HG03097 (cell line): ENCODE results near the gene GBP6.
"Not testable (repeated sequence)": the region's sequence is repeated elsewhere in the genome, so short reads cannot be mapped to it uniquely, and the experiment has no call there.

Source experiments
- ATAC-seq: cut with Tn5 transposase; IDR thresholded peaks from one replicate; pipeline ENCODE4 v1.9.1; 2021; ENCODE audit not compliant: unreplicated experiment, low FRiP score

Gene GBP6

DNA sequence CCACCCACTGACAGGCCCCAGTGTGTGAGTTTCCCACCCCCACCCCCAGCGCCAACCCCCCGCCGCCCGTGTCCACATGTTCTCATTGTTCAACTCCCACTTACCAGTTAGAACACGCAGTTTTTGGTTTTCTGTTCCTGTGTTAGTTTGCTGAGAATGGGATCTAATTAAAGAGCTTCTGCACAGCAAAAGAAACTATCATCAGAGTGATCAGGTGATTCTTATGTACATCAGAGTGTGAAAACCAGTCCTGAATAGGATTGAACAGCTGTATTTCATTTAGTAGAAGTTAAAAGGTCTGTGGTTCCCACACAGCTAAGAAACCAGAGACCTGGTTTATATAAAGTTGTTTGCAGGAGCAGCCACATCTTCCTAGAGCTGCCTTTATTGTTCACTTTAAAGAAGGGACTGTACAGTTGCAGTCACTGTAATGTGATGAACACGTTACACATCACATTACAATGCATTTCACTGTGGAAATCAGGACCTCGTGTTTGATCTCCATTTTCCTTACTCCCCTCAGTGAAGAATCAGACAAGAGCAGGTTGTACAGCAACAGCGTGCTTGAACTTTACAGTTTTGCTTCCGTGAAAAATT is 1.2 kb downstream of the GBP6 start:
- no peak for ATAC-seq

DNA sequence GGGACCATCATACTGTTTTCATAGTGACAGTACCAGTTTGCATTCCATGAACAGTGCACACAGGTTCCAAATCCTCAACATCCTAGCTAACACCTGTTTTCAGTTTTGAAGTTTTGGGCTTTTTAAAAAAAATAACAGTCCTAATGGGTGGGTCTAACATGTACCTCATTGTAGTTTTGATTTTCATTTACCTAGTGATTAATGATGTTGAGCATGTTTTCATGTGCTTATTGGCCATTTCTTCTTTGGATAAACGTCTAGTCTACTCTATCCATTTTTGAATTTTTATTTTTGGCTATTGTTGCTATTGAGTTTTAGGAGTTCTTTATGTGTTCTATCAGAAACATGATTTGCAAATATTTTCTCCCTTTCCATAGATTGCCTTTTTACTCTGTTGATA is 3.4 kb downstream of the GBP6 start:
- ATAC-seq = no peak

DNA sequence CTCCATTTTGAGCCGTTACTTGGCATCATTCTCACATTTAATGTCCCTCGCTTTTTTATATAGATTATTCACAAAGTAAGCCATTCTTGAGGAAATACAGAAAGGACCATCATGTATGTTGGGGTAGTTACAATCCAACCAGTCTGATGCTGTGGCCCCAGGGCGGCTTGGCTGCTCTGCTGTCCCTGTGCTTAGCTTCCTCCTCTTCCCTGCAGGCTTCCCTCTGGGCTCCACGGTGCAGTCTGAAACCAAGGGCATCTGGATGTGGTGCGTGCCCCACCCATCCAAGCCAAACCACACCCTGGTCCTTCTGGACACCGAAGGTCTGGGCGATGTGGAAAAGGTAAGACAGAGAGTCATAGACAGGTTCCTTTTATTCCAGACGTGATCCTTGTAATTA is 5.5 kb downstream of the GBP6 start:
- ATAC-seq = no peak

DNA sequence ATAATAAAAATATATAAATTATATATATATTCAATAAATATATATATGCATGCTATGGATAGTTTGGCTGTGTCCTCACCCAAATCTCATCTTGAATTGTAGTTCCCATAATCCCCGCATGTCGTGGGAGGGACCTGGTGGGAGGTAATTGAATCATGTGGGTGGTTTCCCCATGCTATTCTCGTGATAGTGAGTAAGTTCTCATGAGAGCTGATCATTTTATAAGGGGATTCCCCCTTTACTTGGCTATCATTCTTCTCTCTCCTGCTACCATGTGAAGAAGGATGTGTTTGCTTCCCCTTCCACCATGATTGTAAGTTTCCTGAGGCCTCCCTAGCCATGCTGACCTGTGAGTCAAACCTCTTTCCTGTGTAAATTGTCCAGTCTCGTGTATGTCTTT is 10.0 kb downstream of the GBP6 start:
- ATAC-seq = not testable (repeated sequence)

DNA sequence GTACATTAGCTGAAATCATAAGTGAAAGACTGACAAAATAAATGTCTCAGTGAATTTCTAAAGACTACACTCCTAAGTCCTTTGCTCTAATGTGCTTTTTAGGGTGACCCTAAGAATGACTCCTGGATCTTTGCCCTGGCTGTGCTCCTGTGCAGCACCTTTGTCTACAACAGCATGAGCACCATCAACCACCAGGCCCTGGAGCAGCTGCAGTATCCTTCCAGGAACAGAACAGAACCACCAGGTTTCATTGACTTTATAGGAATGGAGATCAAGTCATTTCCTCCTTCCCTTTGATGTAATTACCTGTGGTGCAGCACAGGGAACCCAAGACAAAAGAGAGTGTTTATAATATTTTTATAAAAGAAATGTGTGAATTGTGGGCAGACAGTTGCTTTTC is 14.1 kb downstream of the GBP6 start:
- no peak for ATAC-seq

DNA sequence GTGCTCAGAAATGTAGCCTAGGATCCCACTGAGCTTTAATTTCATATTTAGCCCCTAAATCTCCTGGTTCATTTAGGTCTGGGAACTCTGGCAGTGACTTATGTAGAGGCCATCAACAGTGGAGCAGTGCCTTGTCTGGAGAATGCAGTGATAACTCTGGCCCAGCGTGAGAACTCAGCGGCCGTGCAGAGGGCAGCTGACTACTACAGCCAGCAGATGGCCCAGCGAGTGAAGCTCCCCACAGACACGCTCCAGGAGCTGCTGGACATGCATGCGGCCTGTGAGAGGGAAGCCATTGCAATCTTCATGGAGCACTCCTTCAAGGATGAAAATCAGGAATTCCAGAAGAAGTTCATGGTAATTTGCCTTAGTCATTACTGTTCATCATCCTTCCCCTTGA is 17.8 kb downstream of the GBP6 start:
- ATAC-seq = no peak

DNA sequence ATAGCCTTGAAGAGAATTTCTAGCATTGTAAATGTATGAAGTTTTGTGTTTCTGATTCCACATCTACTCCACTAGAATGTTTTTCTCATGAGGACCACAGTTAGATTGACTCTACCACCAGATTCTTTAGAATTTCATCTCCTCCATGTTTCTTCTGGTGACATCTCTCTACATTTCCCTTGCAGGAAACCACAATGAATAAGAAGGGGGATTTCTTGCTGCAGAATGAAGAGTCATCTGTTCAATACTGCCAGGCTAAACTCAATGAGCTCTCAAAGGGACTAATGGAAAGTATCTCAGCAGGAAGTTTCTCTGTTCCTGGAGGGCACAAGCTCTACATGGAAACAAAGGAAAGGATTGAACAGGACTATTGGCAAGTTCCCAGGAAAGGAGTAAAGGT is 18.6 kb downstream of the GBP6 start:
- no peak for ATAC-seq

DNA sequence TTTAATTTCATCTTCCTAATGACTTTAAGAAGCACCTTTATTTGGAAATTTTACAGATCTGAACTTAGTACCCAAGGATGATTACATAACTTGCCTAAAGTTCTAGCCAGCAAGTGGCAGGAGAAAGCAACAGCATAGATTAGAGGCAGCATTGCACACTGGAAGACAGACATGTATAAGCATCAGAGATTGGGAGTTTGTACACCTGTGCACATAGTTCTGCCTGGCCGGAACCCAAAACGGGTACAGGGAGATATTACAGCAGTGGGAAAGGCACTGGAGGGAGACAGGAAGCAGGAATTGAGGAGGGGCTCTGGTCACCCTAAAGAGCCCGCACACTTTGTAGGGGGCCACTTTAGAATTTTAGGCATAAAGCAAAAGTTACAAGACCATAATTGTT is 19.3 kb downstream of the GBP6 start:
- ATAC-seq = no peak

DNA sequence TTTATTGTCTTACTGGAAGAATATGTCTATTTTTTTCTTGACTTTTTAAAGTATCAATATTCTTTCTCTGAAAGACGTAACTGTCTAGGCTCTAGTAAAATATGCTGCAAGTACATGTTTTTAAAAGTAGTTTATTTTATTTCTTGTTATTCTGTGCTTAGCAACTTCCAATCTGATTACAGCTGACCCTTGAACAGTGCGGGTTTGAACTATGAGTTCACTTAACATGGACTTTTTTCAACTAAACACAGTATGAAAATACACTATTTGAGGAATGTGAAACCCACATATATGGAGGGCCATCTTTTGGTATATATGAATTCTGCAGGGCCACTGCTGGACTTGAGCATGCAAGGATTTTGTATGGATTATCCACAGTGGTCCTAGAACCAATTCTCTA is 26.8 kb downstream of the GBP6 start:
- ATAC-seq = no peak

DNA sequence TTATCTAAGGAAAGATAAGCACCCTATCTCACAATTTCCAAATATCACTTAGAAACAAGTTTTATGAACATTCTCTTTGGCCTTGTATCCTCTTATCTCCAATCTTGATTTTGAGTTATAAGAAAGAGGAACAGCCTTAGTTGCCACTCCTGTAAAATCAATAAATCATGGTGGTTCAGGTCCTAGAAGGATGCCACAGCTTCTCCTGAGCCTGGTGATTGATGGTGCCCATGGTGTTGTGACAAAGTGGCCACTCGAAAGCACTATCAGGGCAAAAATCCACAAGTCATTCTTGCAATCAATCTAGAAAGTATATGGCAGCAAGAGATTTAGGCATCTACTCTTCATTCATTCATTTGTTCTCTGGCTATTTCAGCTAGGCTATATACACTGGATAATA is 27.8 kb downstream of the GBP6 start:
- ATAC-seq = no peak

DNA sequence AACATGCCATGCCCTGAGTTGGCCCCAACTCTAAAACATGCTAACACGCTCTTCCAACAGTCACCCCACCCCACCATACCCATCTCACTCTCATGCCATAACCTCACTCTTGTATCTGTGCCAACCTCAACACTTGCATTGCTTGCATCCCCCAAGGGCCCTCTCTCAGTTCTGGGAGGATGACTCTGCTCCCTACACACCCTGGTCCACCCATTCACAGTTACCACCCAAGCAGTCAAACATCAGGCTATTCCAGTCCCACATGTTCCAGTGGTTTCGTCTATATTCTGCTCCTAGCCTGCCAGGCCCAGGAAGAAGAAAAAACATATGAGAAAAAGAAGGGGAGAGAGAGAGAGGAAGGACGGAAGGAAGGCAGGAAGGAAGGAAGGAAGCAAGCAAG is 31.0 kb downstream of the GBP6 start:
- no peak for ATAC-seq

DNA sequence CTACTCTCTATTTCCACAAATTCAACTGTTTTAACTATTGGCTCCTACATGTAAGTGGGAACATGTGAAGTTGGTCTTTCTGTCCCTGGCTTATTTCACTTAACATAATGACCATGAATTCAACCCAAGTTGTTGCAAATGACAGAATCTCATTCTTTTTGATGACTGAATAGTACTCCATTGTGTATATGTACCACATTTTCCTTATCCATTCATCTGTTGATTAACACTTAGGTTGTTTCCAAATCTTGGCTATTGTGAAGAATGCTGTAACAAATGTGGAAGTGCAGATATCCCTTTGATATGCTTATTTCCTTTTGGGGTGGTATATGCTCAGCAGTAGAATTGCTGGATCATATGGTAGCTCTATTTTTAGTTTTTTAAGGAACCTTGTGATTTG is 33.0 kb downstream of the GBP6 start:
- ATAC-seq = no peak

DNA sequence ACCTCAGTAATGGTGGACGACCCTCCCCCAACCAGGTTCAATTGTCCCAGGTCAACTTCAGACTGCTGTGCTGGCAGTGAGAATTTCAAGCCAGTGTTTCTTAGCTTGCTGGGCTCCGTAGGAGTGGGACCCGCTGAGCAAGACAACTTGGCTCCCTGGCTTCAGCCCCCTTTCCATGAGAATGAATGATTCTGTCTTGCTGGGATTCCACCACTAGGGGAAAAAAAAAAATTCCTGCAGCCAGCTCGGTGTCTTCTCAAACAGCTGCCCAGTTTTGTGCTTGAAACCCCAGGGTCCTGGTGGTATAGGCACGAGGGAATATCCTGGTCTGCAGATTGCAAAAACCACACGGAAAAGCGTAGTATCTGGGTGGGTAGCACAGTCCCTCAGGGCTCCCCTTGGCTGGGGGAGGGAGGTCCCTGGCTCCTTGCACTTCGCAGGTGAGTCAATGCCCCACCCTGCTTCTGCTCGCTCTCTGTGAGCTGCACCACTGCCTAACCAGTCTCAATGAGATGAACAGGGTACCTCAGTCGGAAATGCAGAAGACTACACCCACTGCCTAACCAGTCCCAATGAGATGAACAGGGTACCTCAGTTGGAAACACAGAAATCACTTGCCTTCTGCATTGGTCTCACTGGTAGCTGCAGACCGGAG is 41.5 kb downstream of the GBP6 start:
- ATAC-seq = no peak

DNA sequence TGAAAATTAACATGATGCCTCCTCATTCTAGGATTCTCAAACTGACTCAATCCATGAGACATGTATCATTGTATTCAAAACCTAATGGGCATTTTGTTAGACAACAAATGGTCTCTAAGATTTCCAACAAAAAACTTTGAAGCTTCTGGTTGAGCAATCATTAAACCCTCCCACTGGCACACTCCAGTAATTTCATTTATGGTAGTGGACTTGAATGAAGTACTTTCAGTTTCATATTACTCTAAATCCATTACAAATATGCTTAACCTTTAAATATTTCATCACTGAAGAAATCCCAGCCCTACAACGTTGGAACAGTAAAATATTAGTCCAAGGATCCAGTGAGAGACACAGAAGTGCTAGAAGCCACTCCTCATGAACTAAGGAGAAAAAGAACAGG is 43.5 kb downstream of the GBP6 start:
- ATAC-seq = no peak

DNA sequence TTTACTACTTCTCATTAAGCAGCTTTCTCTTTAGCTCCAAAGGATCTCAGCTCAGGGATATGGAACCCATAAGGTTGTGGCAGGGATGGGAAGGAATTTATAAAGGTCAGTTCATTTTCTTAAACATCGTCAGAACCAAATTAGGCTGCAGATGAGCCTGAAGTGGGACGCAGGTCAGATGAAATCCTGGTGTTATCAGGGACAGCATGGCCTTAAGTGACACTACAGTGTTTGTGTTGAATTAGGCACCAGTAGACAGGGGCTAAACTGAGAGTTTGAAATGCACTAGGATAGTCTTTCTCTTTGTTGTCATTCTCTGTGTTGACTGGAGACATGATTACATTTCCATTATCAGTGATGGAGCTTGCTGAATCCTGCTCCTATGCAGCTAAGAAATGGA is 43.9 kb downstream of the GBP6 start:
- ATAC-seq = not testable (repeated sequence)

DNA sequence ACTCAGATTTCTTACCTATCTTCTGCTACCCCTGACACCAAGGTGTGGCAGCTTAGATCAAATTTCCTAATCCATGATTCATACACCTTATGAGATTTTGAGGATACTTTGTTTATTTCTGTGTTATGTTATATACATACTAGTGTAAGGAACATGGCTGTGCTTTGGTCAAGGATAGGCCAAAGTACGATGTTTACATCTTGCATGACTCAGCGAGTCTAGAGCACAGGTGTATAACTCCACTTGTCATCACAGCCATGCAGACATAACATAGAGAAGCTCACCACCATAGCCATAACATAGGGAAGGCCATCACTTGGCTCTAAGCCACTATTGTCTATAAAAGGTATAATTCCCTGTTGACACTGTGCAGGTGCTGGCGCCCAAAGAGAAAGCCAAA is 61.2 kb downstream of the GBP6 start:
- ATAC-seq = no peak

DNA sequence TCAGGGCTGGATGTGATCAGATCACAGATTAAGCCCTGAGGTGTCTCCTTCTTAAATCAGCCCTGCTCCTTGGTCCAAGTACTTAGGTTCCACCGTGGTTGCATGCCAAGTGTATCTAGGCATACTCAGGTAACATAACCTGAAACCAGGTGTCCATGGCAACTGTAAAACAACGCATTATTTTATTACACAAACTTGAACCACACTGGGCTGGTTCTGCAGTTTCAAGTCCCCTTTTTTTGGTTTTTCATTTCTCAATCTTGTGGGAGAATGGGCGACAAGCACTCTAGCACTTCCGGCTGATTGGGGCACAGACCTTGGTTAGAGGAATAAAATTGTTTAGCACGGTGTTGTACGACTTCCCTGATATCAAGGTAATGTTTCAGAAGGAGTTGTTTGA is 65.2 kb downstream of the GBP6 start:
- no peak for ATAC-seq

DNA sequence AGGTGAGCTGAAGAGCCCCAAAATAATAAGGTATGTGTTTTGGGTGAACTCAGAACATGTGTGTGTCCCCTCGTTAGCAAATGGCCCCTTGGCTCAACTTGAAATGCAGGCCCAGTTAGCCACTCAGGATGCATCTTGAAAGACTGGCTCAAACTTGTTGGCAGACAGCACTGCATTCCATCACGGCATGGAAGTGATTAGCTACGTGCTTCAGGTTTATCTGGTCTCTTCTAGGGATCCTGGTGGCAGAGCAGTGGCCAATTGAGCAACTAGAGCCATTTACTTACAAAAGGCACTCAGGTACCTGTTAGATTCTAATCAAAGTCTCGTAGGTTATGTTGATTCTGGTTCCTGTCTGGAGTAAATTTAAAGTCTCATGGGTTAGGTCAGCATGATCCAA is 65.8 kb downstream of the GBP6 start:
- not testable (repeated sequence) for ATAC-seq

DNA sequence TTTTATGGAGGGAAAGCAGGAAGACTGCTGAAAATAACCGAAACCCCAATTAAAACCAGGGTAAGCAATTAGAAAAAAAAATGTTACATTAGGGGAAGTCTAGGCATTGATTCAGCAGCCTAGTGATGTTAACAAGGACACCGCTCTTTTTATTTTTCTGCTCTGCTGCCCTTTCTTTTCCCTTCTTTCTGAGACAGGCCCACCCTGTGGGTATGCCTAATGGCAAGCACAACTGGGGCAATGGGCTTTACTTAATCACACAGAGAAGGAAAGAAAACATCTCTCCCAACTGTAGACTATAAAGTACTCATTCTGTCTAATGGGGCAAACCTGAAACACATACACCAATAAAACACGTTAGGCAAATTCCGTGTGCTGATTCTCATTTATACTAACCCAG is 69.6 kb downstream of the GBP6 start:
- ATAC-seq = no peak

DNA sequence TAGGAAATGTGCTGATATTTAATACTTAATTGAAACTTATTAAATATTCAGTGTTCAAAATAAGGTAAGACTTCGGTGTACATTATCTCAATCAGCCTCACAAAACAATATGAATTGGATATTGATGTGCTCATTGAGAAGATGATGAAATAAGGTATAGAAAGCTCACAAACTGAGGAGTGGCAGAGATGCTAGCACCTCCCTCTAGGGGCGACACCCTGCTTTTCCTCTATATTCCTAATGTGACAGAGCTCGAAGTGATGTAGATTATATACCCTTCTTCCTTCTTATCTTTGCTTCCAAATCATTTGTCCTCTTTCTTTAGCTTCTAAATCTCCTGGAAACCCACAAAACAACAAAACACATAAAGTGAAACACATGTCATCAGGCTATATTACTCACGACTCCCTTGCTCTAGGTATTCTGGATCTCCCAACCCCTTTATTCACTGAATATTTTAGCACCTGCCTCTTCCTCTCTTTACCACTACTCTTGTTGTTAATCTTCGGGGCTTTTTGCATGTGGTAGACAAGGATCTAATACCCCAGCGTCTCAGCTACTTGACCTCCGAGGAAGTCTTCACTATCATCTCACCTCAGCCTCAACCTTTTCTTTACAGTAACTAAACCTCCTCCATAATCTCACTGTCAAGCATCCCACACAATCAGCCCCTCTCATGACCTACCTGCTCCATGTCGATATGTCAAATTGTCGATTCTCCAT is 70.4 kb downstream of the GBP6 start:
- not testable (repeated sequence) for ATAC-seq
